ENCODE measurements around the gene LRRC4. TPM values are rescaled to one million over a fixed set of nuclear protein-coding genes. Genes with fewer than 3 reads are reported as not detected.

Gene LRRC4
- total RNA-seq, 4 donors from 2014 or later = 0.96 to 4.7 (median 1.8) TPM

GRCh38 chr7:128060018-128060417 lies 28.8 kb upstream of the LRRC4 start:
- DNase-seq (ENCODE audit: low spot score) (no peak), ATAC-seq (ENCODE audit: low FRiP score) (no peak)
- no peak for TF ChIP-seq CTCF (IDR thresholded peaks at IDR 0.05)

DNA sequence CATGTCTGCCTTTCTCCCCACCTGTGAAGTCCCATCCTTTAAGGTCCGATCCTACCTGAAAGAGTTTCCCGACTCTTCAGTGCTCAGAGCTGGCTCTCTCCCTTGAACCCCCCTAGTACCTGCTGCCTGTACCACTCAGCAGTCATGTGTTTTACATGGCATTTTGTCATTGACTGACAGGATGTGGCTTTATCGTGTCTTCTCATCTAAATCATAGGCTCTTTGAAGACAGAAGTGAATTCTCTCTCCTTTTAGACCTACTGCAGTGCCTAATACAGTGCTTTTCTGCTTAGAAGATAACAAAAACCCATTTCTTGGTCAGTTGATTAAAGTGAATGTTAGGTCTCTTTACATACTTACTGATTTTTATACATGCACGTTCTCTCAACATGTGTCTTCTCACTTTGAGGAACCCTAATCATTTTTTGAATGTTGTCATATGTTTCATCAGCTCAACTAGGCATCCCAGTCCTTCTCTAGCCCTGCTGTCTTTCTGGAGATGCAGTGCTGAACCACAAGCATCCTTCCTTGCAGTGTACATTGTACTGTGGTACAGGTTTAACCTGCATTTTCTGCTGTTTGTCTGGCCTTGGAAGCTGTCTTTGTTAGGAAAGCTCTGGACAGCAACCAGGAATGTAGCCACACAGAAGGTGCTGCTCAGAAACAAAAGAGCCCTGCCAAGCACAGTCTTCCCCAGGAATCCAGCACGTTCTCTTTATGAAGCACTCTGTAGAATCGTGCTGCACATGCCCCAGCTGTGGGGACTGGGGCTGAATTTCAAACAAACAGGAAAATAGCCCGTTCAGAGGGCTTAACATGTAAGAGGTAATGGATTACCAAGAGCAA lies 28.1 kb upstream of the LRRC4 start:
- ATAC-seq (ENCODE audit: low FRiP score) (no peak), DNase-seq (ENCODE audit: low spot score) (no peak)
- no peak for TF ChIP-seq CTCF (IDR thresholded peaks at IDR 0.05)

- no peak for TF ChIP-seq CTCF (IDR thresholded peaks at IDR 0.05)
- ATAC-seq (ENCODE audit: low FRiP score) (no peak), DNase-seq (ENCODE audit: low spot score) (no peak)
These were observed 26.7 kb upstream of the LRRC4 start for GRCh38 chr7:128057909-128058308.

DNA sequence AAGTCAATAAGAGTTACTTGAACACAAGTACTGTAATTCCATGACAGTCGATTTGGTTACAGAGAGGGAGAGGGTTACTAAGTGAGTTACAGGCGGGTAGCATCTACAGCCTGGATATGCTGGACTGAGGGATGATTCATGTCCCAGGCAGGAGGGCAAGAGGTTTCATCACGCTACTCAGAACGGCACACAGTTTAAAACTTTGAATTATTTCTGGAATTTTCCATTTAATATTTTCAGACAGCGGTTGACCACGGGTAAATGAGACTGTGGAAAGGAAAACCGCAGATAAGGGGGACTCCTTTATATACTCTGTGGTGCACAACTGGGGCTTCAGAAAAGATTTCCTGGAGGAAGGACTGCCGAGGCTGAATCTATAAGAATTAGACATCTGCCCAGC lies 25.7 kb upstream of the LRRC4 start:
- no peak for DNase-seq (ENCODE audit: low spot score)
- TF ChIP-seq CTCF (IDR thresholded peaks at IDR 0.05) = no peak
- ATAC-seq (ENCODE audit: low FRiP score) = peak; percentile 47

DNA sequence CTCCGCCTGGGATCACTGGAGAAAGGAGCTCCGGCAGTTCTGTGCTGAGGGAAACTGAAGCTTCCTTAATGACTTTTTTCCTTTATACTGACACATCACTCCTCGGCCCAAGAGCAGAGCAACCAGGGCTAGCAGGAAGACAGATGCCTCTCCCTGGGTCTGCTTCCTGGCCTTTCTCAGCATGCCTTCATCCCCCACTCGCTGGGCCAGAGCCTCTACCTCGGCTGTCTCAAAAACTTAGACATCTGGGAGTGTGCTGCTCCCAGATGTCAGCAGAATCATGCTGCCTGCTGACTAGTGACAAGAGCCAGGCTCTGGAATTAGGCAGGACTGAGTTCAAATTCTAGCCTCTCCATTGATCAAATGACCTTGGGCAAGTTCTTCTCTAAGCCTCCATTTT lies 24.4 kb upstream of the LRRC4 start:
- TF ChIP-seq CTCF (IDR thresholded peaks at IDR 0.05) = no peak

DNA sequence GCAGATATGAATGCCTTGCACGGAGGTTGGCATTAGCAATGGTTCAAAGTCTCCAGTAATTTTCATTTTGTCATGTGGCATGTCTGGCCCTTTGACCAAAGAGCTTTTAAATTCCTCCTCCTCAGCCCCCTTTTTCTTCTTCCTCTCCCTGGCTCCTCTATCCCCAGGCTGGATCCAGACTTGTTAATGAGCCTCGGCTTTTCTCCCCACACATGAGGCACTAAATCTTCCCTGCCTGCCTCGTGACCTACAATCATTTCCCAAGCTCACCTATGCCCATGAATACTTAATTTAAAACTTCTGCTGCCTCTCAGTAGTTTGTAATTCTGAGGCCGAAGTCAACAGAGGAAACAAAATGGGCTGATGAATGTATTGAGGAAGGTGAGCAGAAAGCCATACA lies 23.3 kb upstream of the LRRC4 start:
- DNase-seq (ENCODE audit: low spot score) (no peak), ATAC-seq (ENCODE audit: low FRiP score) (no peak)
- no peak for TF ChIP-seq CTCF (IDR thresholded peaks at IDR 0.05)

More for the DNA sequence above, 24.4 kb upstream of the LRRC4 start:
- DNase-seq (ENCODE audit: low spot score) (no peak), ATAC-seq (ENCODE audit: low FRiP score) (no peak)

GRCh38 chr7:128053991-128054390 lies 22.8 kb upstream of the LRRC4 start:
- no peak for TF ChIP-seq CTCF (IDR thresholded peaks at IDR 0.05)
- DNase-seq (ENCODE audit: low spot score) (no peak), ATAC-seq (ENCODE audit: low FRiP score) (no peak)

All from omental fat pad (tissue), 4 donors.